ENCODE results near the gene SAA2.
"Not testable (repeated sequence)": the region's sequence is repeated elsewhere in the genome, so short reads cannot be mapped to it uniquely, and the experiment has no call there.

The SAA2 gene

DNA sequence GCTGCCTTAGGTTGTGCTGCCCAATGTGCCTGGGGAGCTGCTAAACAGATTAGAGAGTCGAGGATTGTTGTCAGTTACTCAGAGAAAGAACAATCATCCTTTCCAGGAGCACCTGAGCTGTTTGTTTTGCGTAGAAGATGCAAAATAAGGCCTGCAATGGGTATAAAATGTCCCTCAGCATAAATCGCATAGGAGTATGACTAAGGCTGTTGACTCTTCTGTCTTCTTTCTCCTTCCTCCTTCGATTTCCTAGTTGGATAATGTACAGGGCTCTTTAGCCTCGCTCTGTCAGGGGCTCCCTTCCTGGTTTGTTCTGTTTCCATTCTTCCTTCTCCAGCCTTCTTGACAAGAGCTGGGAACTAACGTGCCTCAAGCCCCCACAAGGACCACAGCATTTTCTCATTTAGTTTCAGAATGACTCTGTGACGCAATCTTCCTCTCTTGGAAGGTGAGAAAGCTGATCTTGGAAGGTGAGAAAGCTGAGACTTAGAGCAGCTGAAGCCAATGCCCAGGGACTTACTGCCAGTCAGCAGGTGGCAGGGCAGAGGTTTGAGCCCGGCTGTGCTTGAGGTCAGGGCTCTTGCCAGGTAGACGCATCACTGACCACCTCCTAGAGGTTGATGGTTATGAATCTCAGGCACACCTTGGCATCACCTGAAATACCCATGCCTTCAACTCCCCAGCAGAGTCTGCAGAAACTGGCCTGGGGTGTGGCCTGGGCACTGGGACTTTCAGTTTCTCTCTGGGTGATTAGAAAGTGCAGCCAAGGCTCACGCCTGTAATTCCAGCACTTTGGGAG, 19.1 kb upstream of the SAA2 start:
- H3K36me3 ChIP-seq (ENCODE audit: control insufficient read depth, insufficient read depth, low read length); H3K27me3 ChIP-seq (ENCODE audit: control insufficient read depth, insufficient read depth, low read length); H3K4me1 ChIP-seq (ENCODE audit: control insufficient read depth, insufficient read depth, low read length); H3K9me3 ChIP-seq (ENCODE audit: control insufficient read depth, insufficient read depth, low read length); H3K27ac ChIP-seq (ENCODE audit: low read depth, low read length); H3K4me3 ChIP-seq (ENCODE audit: low read depth, low read length); H3K9ac ChIP-seq (ENCODE audit: low read depth, low read length): not testable (repeated sequence)

DNA sequence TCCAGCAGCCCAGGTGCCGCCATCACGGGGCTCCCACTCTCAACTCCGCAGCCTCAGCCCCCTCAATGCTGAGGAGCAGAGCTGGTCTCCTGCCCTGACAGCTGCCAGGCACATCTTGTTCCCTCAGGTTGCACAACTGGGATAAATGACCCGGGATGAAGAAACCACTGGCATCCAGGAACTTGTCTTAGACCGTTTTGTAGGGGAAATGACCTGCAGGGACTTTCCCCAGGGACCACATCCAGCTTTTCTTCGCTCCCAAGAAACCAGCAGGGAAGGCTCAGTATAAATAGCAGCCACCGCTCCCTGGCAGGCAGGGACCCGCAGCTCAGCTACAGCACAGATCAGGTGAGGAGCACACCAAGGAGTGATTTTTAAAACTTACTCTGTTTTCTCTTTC, 17.5 kb upstream of the SAA2 start, which contains the start of gene SAA1:
Gene SAA1 (plus strand): TSS at position 316 of the 400 bp plus-strand sequence. CDS start 624 bp downstream, outside the sequence.
- Histone ChIP-seq H3K36me3 (ENCODE audit: control insufficient read depth, insufficient read depth, low read length) (no peaks in the 10 kb centered on the region), H3K4me1 (ENCODE audit: control insufficient read depth, insufficient read depth, low read length) (no peaks in the 10 kb centered on the region), H3K27me3 (ENCODE audit: control insufficient read depth, insufficient read depth, low read length) (no peaks in the 10 kb centered on the region), H3K9me3 (ENCODE audit: control insufficient read depth, insufficient read depth, low read length) (no peaks in the 10 kb centered on the region), H3K4me3 (ENCODE audit: low read depth, low read length) (no peak within 1 kb of the TSS), H3K27ac (ENCODE audit: low read depth, low read length) (no peak within 1 kb of the TSS), H3K9ac (ENCODE audit: low read depth, low read length) (no peak within 1 kb of the TSS)

DNA sequence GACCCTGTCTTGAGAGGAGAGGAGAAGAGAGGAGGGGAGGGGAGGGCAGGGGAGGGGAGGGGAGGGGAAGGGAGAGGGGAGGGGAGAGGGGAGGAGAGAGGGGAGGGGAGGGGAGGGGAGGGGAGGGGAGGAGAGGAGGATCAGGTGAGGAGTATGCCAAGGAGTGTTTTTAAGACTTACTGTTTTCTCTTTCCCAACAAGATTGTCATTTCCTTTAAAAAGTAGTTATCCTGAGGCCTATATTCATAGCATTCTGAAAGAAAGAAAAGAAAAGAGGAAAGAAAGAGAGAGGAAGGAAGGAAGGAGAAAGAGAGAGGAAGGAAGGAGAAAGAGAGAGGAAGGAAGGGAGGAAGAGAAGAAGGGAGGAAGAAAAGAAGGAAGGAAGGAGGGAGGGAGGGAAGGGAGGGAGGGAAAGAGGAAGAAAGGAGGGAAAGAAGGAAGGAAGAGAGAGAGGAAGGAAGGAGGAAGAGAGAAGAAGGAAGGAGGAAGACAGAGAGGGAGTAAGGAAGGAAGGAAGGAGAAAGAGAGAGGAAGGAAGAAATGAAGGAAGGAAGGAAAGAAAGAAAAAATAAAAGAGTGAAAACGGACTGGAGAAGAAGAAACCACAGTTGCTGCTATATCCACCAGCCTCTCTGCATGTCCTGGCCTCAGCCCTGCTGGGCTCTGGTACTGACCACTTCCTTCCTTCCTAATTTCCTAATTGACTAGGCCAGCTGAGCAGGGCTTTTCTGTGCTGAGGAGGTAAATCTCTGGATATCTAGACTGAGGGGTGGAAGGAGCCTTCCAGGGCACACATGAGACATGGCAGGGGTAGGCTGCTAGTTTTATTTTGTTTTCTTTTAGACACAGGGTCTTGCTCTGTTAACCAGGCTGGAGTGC, 16.4 kb upstream of the SAA2 start:
- H3K9ac ChIP-seq (ENCODE audit: low read depth, low read length), result no peak overlapping the region
- no peak overlapping the region for H3K27ac ChIP-seq (ENCODE audit: low read depth, low read length)
- H3K36me3 ChIP-seq (ENCODE audit: control insufficient read depth, insufficient read depth, low read length), result no peaks in the 10 kb centered on the region
- H3K9me3 ChIP-seq (ENCODE audit: control insufficient read depth, insufficient read depth, low read length), result no peaks in the 10 kb centered on the region
- H3K4me1 ChIP-seq (ENCODE audit: control insufficient read depth, insufficient read depth, low read length), result no peaks in the 10 kb centered on the region
- H3K4me3 ChIP-seq (ENCODE audit: low read depth, low read length), result no peak overlapping the region
- H3K27me3 ChIP-seq (ENCODE audit: control insufficient read depth, insufficient read depth, low read length), result no peaks in the 10 kb centered on the region

DNA sequence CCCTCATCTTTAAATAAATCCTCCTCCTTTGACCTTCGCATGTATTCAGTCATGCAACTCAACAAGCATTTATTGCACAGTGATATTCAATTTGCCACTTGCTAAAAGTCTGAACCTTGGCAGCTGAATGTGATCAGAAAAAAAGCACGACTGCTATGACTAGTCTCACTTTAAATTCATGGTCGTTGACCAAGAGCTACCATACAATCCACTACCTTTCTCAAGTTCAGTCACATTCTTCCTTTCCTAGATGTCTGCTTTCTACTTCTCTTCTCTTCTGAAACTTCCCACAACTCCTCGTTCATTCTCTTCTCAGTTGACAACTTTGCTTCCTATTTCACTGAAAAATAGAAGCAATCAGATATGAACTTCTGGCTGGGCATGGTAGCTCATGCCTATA, 15.6 kb upstream of the SAA2 start:
- no peak overlapping the region for H3K27ac ChIP-seq (ENCODE audit: low read depth, low read length)
- no peaks in the 10 kb centered on the region for H3K4me1 ChIP-seq (ENCODE audit: control insufficient read depth, insufficient read depth, low read length)
- H3K36me3 ChIP-seq (ENCODE audit: control insufficient read depth, insufficient read depth, low read length), result no peaks in the 10 kb centered on the region
- H3K27me3 ChIP-seq (ENCODE audit: control insufficient read depth, insufficient read depth, low read length), result no peaks in the 10 kb centered on the region
- no peak overlapping the region for H3K4me3 ChIP-seq (ENCODE audit: low read depth, low read length)
- no peak overlapping the region for H3K9ac ChIP-seq (ENCODE audit: low read depth, low read length)
- H3K9me3 ChIP-seq (ENCODE audit: control insufficient read depth, insufficient read depth, low read length), result no peaks in the 10 kb centered on the region

DNA sequence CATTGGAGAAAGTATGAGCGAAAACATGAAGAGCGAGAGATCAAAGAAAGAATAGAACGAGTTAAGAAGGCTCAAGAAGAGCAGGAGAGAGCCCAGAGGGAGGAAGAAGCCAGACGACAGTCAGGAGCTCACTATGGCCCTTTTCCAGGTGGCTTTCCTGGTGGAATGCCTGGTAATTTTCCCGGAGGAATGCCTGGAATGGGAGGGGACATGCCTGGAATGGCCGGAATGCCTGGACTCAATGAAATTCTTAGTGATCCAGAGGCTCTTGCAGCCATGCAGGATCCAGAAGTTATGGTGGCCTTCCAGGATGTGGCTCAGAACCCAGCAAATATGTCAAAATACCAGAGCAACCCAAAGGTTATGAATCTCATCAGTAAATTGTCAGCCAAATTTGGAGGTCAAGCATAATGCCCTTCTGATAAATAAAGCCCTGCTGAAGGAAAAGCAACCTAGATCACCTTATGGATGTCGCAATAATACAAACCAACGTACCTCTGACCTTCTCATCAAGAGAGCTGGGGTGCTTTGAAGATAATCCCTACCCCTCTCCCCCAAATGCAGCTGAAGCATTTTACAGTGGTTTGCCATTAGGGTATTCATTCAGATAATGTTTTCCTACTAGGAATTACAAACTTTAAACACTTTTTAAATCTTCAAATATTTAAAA, 14.3 kb upstream of the SAA2 start:
- H3K9me3 ChIP-seq (ENCODE audit: control insufficient read depth, insufficient read depth, low read length); H3K27me3 ChIP-seq (ENCODE audit: control insufficient read depth, insufficient read depth, low read length); H3K4me1 ChIP-seq (ENCODE audit: control insufficient read depth, insufficient read depth, low read length); H3K36me3 ChIP-seq (ENCODE audit: control insufficient read depth, insufficient read depth, low read length); H3K9ac ChIP-seq (ENCODE audit: low read depth, low read length); H3K4me3 ChIP-seq (ENCODE audit: low read depth, low read length); H3K27ac ChIP-seq (ENCODE audit: low read depth, low read length): not testable (repeated sequence)

DNA sequence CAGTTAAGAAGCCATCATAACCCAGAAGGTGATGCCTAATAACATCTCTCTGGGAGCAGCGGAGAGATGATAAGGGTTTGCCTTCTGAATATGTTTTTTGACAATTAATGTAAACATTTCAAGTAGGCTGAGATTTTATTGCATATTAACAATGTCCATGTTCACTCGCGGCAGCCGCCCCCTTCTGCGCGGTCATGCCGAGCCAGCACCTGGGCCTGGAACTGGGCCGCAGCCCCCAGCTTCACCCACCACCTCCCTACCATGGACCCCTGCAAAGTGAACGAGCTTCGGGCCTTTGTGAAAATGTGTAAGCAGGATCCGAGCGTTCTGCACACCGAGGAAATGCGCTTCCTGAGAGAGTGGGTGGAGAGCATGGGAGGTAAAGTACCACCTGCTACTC, 13.3 kb upstream of the SAA2 start:
- Histone ChIP-seq H3K27me3 (ENCODE audit: control insufficient read depth, insufficient read depth, low read length) (no peaks in the 10 kb centered on the region), H3K27ac (ENCODE audit: low read depth, low read length) (no peak overlapping the region), H3K9ac (ENCODE audit: low read depth, low read length) (no peak overlapping the region), H3K9me3 (ENCODE audit: control insufficient read depth, insufficient read depth, low read length) (no peaks in the 10 kb centered on the region), H3K4me1 (ENCODE audit: control insufficient read depth, insufficient read depth, low read length) (no peaks in the 10 kb centered on the region), H3K4me3 (ENCODE audit: low read depth, low read length) (no peak overlapping the region), H3K36me3 (ENCODE audit: control insufficient read depth, insufficient read depth, low read length) (no peaks in the 10 kb centered on the region)

DNA sequence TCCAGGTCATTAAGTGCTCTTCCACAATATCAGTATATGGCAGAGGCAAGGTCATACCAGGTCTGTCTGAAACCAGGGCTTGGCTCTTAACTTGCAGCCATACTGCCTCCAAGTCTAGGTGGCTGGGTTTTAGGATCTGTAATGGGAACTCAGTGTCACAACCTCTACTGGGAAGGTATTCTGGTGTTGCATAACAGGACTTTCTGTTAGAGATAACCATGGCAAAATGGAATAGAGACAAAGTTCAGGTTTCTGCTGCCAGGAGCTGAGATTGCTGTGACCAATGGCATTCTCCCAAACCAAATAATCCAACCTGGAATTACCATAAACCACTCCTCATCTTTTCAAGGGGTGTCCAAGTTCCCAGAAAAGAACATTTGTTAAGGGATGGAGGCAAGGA, 10.8 kb upstream of the SAA2 start:
- H3K4me1 ChIP-seq (ENCODE audit: control insufficient read depth, insufficient read depth, low read length), result no peaks in the 10 kb centered on the region
- no peak overlapping the region for H3K4me3 ChIP-seq (ENCODE audit: low read depth, low read length)
- H3K36me3 ChIP-seq (ENCODE audit: control insufficient read depth, insufficient read depth, low read length), result no peaks in the 10 kb centered on the region
- no peaks in the 10 kb centered on the region for H3K9me3 ChIP-seq (ENCODE audit: control insufficient read depth, insufficient read depth, low read length)
- H3K27ac ChIP-seq (ENCODE audit: low read depth, low read length), result no peak overlapping the region
- H3K27me3 ChIP-seq (ENCODE audit: control insufficient read depth, insufficient read depth, low read length), result no peaks in the 10 kb centered on the region
- H3K9ac ChIP-seq (ENCODE audit: low read depth, low read length), result no peak overlapping the region

DNA sequence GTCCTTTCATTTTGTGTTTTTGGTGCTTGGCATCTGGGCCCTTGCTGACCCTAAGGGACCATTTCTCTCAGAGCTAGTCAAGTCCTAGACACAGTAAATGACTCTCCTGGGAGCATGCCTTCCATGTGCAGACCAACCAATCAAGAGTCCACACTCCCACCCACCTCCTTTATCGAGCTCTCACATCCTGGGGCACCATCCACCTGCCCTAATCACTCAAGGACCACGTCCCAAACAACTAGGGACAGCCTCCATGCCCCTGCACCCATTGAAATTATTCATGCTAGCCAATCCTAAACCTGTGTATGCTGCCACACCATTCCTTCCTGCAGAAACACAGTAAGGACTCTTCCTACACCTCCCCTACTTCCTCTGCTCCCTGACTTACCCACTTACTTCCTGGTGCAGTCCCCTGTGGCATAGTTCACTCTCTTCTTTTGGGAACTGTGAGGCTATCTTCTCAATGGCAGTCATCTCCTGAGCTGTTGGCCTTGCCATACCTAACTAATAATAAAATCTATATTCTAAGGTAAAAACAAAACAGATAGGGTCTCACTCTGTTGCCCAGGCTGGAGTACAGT, 6.4 kb upstream of the SAA2 start:
- Histone ChIP-seq H3K27me3 (ENCODE audit: control insufficient read depth, insufficient read depth, low read length) (no peaks in the 10 kb centered on the region), H3K9ac (ENCODE audit: low read depth, low read length) (no peak overlapping the region), H3K9me3 (ENCODE audit: control insufficient read depth, insufficient read depth, low read length) (no peaks in the 10 kb centered on the region), H3K4me3 (ENCODE audit: low read depth, low read length) (no peak overlapping the region), H3K27ac (ENCODE audit: low read depth, low read length) (no peak overlapping the region), H3K4me1 (ENCODE audit: control insufficient read depth, insufficient read depth, low read length) (no peaks in the 10 kb centered on the region), H3K36me3 (ENCODE audit: control insufficient read depth, insufficient read depth, low read length) (no peaks in the 10 kb centered on the region)

DNA sequence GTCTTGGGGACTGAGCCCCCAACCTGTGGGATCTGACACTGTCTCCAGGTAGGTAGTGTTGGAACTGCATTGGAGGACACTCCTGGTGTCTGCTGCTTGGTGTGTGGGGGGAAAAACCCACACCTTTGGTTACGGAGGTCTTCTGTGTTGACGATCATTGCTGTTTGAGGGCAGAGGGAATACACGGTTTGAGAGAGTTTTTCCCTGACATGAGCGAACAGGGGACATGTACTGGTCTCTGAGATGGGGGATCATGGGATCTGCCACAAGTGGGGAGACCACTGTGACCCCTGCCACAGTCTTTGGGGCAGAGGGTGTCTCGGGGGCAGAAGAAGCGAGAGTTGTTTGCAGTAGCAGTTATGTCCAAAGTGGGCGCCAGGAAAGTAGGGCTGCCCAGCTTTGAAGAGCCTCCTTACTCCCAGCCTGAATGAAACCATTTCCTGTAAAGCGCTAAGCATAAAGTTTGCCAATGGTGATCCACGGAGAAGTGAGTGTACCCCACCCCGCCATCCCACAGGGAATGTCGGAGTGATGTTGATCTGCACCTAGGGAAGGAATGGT, 5.4 kb upstream of the SAA2 start:
- Histone ChIP-seq H3K36me3 (ENCODE audit: control insufficient read depth, insufficient read depth, low read length) (no peaks in the 10 kb centered on the region), H3K4me3 (ENCODE audit: low read depth, low read length) (no peak overlapping the region), H3K27me3 (ENCODE audit: control insufficient read depth, insufficient read depth, low read length) (no peaks in the 10 kb centered on the region), H3K4me1 (ENCODE audit: control insufficient read depth, insufficient read depth, low read length) (no peaks in the 10 kb centered on the region), H3K9ac (ENCODE audit: low read depth, low read length) (no peak overlapping the region), H3K9me3 (ENCODE audit: control insufficient read depth, insufficient read depth, low read length) (no peaks in the 10 kb centered on the region), H3K27ac (ENCODE audit: low read depth, low read length) (no peak overlapping the region)

DNA sequence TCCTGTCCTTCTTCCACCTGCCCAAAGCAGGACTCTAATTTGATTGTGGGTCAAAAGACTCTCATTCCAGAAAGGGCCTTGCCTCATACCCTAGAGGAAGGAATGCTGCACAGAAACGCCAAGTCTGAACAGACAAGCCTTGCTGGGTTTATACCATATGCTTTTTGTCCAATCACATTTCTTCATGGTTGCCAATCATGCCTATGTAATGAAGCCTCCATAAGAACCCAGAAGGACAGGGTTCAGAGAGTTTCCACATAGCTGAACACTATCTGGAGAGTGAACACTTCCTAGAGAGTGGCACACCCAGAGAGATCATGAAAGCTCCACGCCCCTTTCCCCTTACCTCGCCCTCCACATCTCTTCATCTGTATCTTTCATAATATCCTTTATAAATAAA, 4.8 kb upstream of the SAA2 start:
- Histone ChIP-seq H3K9ac (ENCODE audit: low read depth, low read length) (no peak overlapping the region), H3K4me3 (ENCODE audit: low read depth, low read length) (no peak overlapping the region), H3K36me3 (ENCODE audit: control insufficient read depth, insufficient read depth, low read length) (no peaks in the 10 kb centered on the region), H3K9me3 (ENCODE audit: control insufficient read depth, insufficient read depth, low read length) (no peaks in the 10 kb centered on the region), H3K27me3 (ENCODE audit: control insufficient read depth, insufficient read depth, low read length) (no peaks in the 10 kb centered on the region), H3K27ac (ENCODE audit: low read depth, low read length) (no peak overlapping the region), H3K4me1 (ENCODE audit: control insufficient read depth, insufficient read depth, low read length) (no peaks in the 10 kb centered on the region)

All from HUES48 (cell line).